T-helper 2 cell treated with Interferon-gamma antibody and Interleukin-4, amounts not matched to agents 5 μg/mL and 100 μg/mL, for 36 hours (primary cell): ENCODE data around the gene SLC25A52.

Source experiments
- DNase-seq: peaks from one replicate; pipeline ENCODE4 v3.0.0; 2021; ENCODE audit warnings: low spot score
- H3K27ac Mint-ChIP-seq: one replicate; pipeline ENCODE4 v1.8.0; 2021; ENCODE audit warnings: mild to moderate bottlenecking, mixed read lengths
- H3K27me3 Mint-ChIP-seq: one replicate; pipeline ENCODE4 v1.8.0; 2021; ENCODE audit warnings: low read depth, mixed read lengths
- H3K36me3 Mint-ChIP-seq: one replicate; pipeline ENCODE4 v1.8.0; 2021; ENCODE audit warnings: low read depth, mixed read lengths
- H3K4me1 Mint-ChIP-seq: one replicate; pipeline ENCODE4 v1.8.0; 2021; ENCODE audit warnings: low read depth, mixed read lengths
- H3K4me3 Mint-ChIP-seq: one replicate; pipeline ENCODE4 v1.8.0; 2022; ENCODE audit warnings: mild to moderate bottlenecking, moderate library complexity, mixed read lengths
- H3K9me3 Mint-ChIP-seq: one replicate; pipeline ENCODE4 v1.8.0; 2021; ENCODE audit warnings: mixed read lengths

SLC25A52 gene

GRCh38 chr18:31723990-31724711 is 36.5 kb downstream of the SLC25A52 start:
- no peak for DNase-seq
- H3K27me3 Mint-ChIP-seq, result peaks cover 36% of the 10 kb centered on the region
- H3K36me3 Mint-ChIP-seq, result no peaks in the 10 kb centered on the region
- H3K4me1 Mint-ChIP-seq, result peaks cover 4% of the 10 kb centered on the region
- H3K4me3 Mint-ChIP-seq, result peak overlapping the region; percentile 67
- H3K27ac Mint-ChIP-seq, result no peak overlapping the region
- H3K9me3 Mint-ChIP-seq, result peaks cover 7% of the 10 kb centered on the region

- H3K4me3 Mint-ChIP-seq, result no peak overlapping the region
- H3K4me1 Mint-ChIP-seq, result peaks cover 4% of the 10 kb centered on the region
- no peak overlapping the region for H3K27ac Mint-ChIP-seq
- DNase-seq, result no peak
- peaks cover 36% of the 10 kb centered on the region for H3K27me3 Mint-ChIP-seq
- H3K36me3 Mint-ChIP-seq, result no peaks in the 10 kb centered on the region
- H3K9me3 Mint-ChIP-seq, result peaks cover 9% of the 10 kb centered on the region
These were observed 37.1 kb downstream of the SLC25A52 start for GRCh38 chr18:31723639-31723989.

- no peak overlapping the region for H3K27ac Mint-ChIP-seq
- DNase-seq, result peak; percentile 64
- no peak overlapping the region for H3K4me3 Mint-ChIP-seq
- no peaks in the 10 kb centered on the region for H3K36me3 Mint-ChIP-seq
- H3K9me3 Mint-ChIP-seq, result peaks cover 9% of the 10 kb centered on the region
- H3K4me1 Mint-ChIP-seq, result peaks cover 4% of the 10 kb centered on the region
- peaks cover 34% of the 10 kb centered on the region for H3K27me3 Mint-ChIP-seq
These were observed 38.2 kb downstream of the SLC25A52 start for GRCh38 chr18:31722369-31722957.

GRCh38 chr18:31721601-31722000 is 39.1 kb downstream of the SLC25A52 start:
- H3K27me3 Mint-ChIP-seq, result peaks cover 31% of the 10 kb centered on the region
- H3K9me3 Mint-ChIP-seq, result peaks cover 9% of the 10 kb centered on the region
- no peak overlapping the region for H3K27ac Mint-ChIP-seq
- peaks cover 4% of the 10 kb centered on the region for H3K4me1 Mint-ChIP-seq
- no peaks in the 10 kb centered on the region for H3K36me3 Mint-ChIP-seq
- no peak for DNase-seq
- H3K4me3 Mint-ChIP-seq, result no peak overlapping the region

GRCh38 chr18:31720867-31721266 is 39.8 kb downstream of the SLC25A52 start:
- no peak for DNase-seq
- H3K9me3 Mint-ChIP-seq, result peaks cover 9% of the 10 kb centered on the region
- H3K4me3 Mint-ChIP-seq, result no peak overlapping the region
- H3K27ac Mint-ChIP-seq, result no peak overlapping the region
- H3K4me1 Mint-ChIP-seq, result peaks cover 4% of the 10 kb centered on the region
- no peaks in the 10 kb centered on the region for H3K36me3 Mint-ChIP-seq
- H3K27me3 Mint-ChIP-seq, result peaks cover 29% of the 10 kb centered on the region

- no peak for DNase-seq
- Mint-ChIP-seq H3K27me3 (peaks cover 17% of the 10 kb centered on the region), H3K4me1 (peaks cover 3% of the 10 kb centered on the region), H3K4me3 (no peak overlapping the region), H3K36me3 (no peaks in the 10 kb centered on the region), H3K9me3 (peaks cover 9% of the 10 kb centered on the region), H3K27ac (no peak overlapping the region)
These were observed 41.2 kb downstream of the SLC25A52 start for GRCh38 chr18:31719363-31720006.

- no peak overlapping the region for H3K27ac Mint-ChIP-seq
- H3K9me3 Mint-ChIP-seq, result peaks cover 9% of the 10 kb centered on the region
- H3K27me3 Mint-ChIP-seq, result peaks cover 7% of the 10 kb centered on the region
- no peak for DNase-seq
- H3K4me3 Mint-ChIP-seq, result no peak overlapping the region
- no peaks in the 10 kb centered on the region for H3K4me1 Mint-ChIP-seq
- no peaks in the 10 kb centered on the region for H3K36me3 Mint-ChIP-seq
These were observed 42.3 kb downstream of the SLC25A52 start for GRCh38 chr18:31718386-31718785.

GRCh38 chr18:31716362-31716761 is 44.3 kb downstream of the SLC25A52 start:
- no peak overlapping the region for H3K27ac Mint-ChIP-seq
- peaks cover 9% of the 10 kb centered on the region for H3K9me3 Mint-ChIP-seq

GRCh38 chr18:31711365-31712172 is 49.1 kb downstream of the SLC25A52 start:
- Mint-ChIP-seq H3K4me1 (no peaks in the 10 kb centered on the region), H3K9me3 (no peaks in the 10 kb centered on the region), H3K27me3 (no peaks in the 10 kb centered on the region), H3K36me3 (no peaks in the 10 kb centered on the region), H3K4me3 (no peak overlapping the region), H3K27ac (no peak overlapping the region)
- no peak for DNase-seq

More at GRCh38 chr18:31716362-31716761, 44.3 kb downstream of the SLC25A52 start:
- no peak overlapping the region for H3K4me3 Mint-ChIP-seq
- H3K4me1 Mint-ChIP-seq, result no peaks in the 10 kb centered on the region
- no peaks in the 10 kb centered on the region for H3K27me3 Mint-ChIP-seq
- no peaks in the 10 kb centered on the region for H3K36me3 Mint-ChIP-seq
- no peak for DNase-seq

GRCh38 chr18:31710826-31711225 is 49.9 kb downstream of the SLC25A52 start:
- no peaks in the 10 kb centered on the region for H3K36me3 Mint-ChIP-seq
- H3K27ac Mint-ChIP-seq, result no peak overlapping the region
- H3K4me1 Mint-ChIP-seq, result no peaks in the 10 kb centered on the region
- no peak overlapping the region for H3K4me3 Mint-ChIP-seq
- no peak for DNase-seq
- H3K9me3 Mint-ChIP-seq, result no peaks in the 10 kb centered on the region
- H3K27me3 Mint-ChIP-seq, result no peaks in the 10 kb centered on the region
